GM21723 (cell line): ENCODE data around the gene CHCHD5.
"Not testable (repeated sequence)": the region's sequence is repeated elsewhere in the genome, so short reads cannot be mapped to it uniquely, and the experiment has no call there.

Experiments used
- ATAC-seq: cut with Tn5 transposase; IDR thresholded peaks from one replicate; pipeline ENCODE4 v1.9.1; 2021; ENCODE audit warnings: mild to moderate bottlenecking, moderate library complexity; ENCODE audit not compliant: unreplicated experiment

CHCHD5 gene

GRCh38 chr2:112585873-112586464 lies 1.6 kb downstream of the CHCHD5 start:
- ATAC-seq = no peak

- ATAC-seq = no peak
Observed at GRCh38 chr2:112588611-112589045, 4.2 kb downstream of the CHCHD5 start.

- no peak for ATAC-seq
Observed at GRCh38 chr2:112591413-112591812, 7.0 kb downstream of the CHCHD5 start.

GRCh38 chr2:112593736-112594135 lies 9.3 kb downstream of the CHCHD5 start:
- ATAC-seq = no peak

- no peak for ATAC-seq
Observed at GRCh38 chr2:112597537-112598322, 13.3 kb downstream of the CHCHD5 start.

GRCh38 chr2:112600634-112601033 lies 16.2 kb downstream of the CHCHD5 start:
- no peak for ATAC-seq

- no peak for ATAC-seq
Observed at GRCh38 chr2:112601754-112602153, 17.3 kb downstream of the CHCHD5 start.

GRCh38 chr2:112602917-112603316 lies 18.5 kb downstream of the CHCHD5 start:
- no peak for ATAC-seq

GRCh38 chr2:112603731-112604130 lies 19.3 kb downstream of the CHCHD5 start:
- no peak for ATAC-seq

- no peak for ATAC-seq
Observed at GRCh38 chr2:112604952-112605351, 20.5 kb downstream of the CHCHD5 start.

- ATAC-seq = no peak
Observed at GRCh38 chr2:112605926-112606325, 21.5 kb downstream of the CHCHD5 start.

- ATAC-seq = no peak
Observed at GRCh38 chr2:112606547-112606946, 22.1 kb downstream of the CHCHD5 start.

- ATAC-seq = no peak
Observed at GRCh38 chr2:112607680-112608438, 23.4 kb downstream of the CHCHD5 start.

- not testable (repeated sequence) for ATAC-seq
Observed at GRCh38 chr2:112609320-112609719, 24.9 kb downstream of the CHCHD5 start.

- ATAC-seq = not testable (repeated sequence)
Observed at GRCh38 chr2:112612283-112612682, 27.9 kb downstream of the CHCHD5 start.

- ATAC-seq = no peak
Observed at GRCh38 chr2:112614201-112614840, 29.9 kb downstream of the CHCHD5 start.

GRCh38 chr2:112615051-112615450 lies 30.6 kb downstream of the CHCHD5 start:
- no peak for ATAC-seq

- ATAC-seq = not testable (repeated sequence)
Observed at GRCh38 chr2:112615798-112616197, 31.4 kb downstream of the CHCHD5 start.

- no peak for ATAC-seq
Observed at GRCh38 chr2:112618383-112618782, 34.0 kb downstream of the CHCHD5 start.

GRCh38 chr2:112621790-112622527 lies 37.5 kb downstream of the CHCHD5 start:
- ATAC-seq = no peak

- ATAC-seq = no peak
Observed at GRCh38 chr2:112622528-112622849, 38.1 kb downstream of the CHCHD5 start.
